H1 (cell line): Measurements from ENCODE around the gene SAMD4A. TPM values are rescaled to one million over a fixed set of nuclear protein-coding genes. Genes with fewer than 3 reads are reported as not detected.

Source experiments
- CHD7 ChIP-seq: fragments of 300-600 bp; sonication (generic); IDR thresholded peaks from 2 replicates; pipeline ENCODE4 v1.7.1; 2012; ENCODE audit warnings: low read length, moderate library complexity, mild to moderate bottlenecking, inconsistent platforms; ENCODE audit not compliant: insufficient replicate concordance
- JUND ChIP-seq: IDR thresholded peaks from 2 replicates; pipeline ENCODE4 v1.6.1; 2011; ENCODE audit warnings: mild to moderate bottlenecking, improper control_type of control experiment, low read length
- polyA plus RNA-seq, 7 experiments: library from polyadenylated mRNA; depleted of rRNA in 3 of 7; stranded (reverse) in 5 of 7; unstranded in 2 of 7; fragments of >200 nt in 5 of 7; fragments of 200-250 nt in 2 of 7; gene quantifications; 1 replicate in 5 of 7; 2 replicates in 1 of 7; 4 replicates in 1 of 7; pipeline versions ENCODE4 v1.2.1 to v1.2.3, GENCODE V29; 2011 to 2013; ENCODE audit warnings: missing spikeins in 2 of 7, mixed read lengths in 2 of 7
- total RNA-seq: library from RNA; stranded (reverse); fragmentation: NEBNext Ultra II Directional; extraction: Animal tissue kit (Norgen Biotek cat#: 25700); gene quantifications from 2 replicates; pipeline ENCODE4 v1.2.1, GENCODE V29; 2021

The SAMD4A gene
- total and polyA plus RNA-seq, 2 of the 8 experiments (the other 6 are each of a cell fraction or from before 2014, with no cell fraction given): 2.4 to 12.3 TPM

- TF ChIP-seq CHD7 (no peak), JUND (no peak)
Measured at GRCh38 chr14:54808326-54809161, 241.6 kb downstream of the SAMD4A start (continued).
